A172 (cell line): ENCODE results near the gene PGP. TPM values are rescaled to one million over a fixed set of nuclear protein-coding genes. Genes with fewer than 3 reads are reported as not detected.
A peak's percentile ranks its signal among the peaks of the same experiment; 100 is the strongest.
"Not testable (repeated sequence)": the region's sequence is repeated elsewhere in the genome, so short reads cannot be mapped to it uniquely, and the experiment has no call there.

Source experiments
- DNase-seq: peaks from one replicate; pipeline ENCODE4 v3.0.0-alpha.2; 2015; ENCODE audit warnings: low spot score
- total RNA-seq: library from RNA; depleted of rRNA; stranded (reverse); fragments of >200 nt; shearing (Covaris generic); gene quantifications from 2 replicates; pipeline ENCODE4 v1.2.3, GENCODE V29; 2014

Gene PGP
- total RNA-seq, 1 experiment from 2014 or later = 35.4 TPM

GRCh38 chr16:2223221-2223941 lies 8.7 kb upstream of the PGP start, which contains the start of gene E4F1:
E4F1 (plus strand) TSS chr16:2223591; CDS start chr16:2223614, 23 bp downstream.
- DNase-seq = peak; percentile 98

- DNase-seq = no peak
These were observed 1.7 kb upstream of the PGP start for GRCh38 chr16:2216330-2216729.

GRCh38 chr16:2213817-2214718 lies 572 bp downstream of the PGP start:
- no peak for DNase-seq

- no peak for DNase-seq
These were observed 2.0 kb downstream of the PGP start for GRCh38 chr16:2212362-2213324.

- DNase-seq = no peak
These were observed 2.7 kb downstream of the PGP start for GRCh38 chr16:2211923-2212347.

GRCh38 chr16:2210386-2211365 lies 4.0 kb downstream of the PGP start, which contains the start of gene BRICD5:
BRICD5 (minus strand) TSS chr16:2210863; CDS start chr16:2210833, 30 bp downstream.
- DNase-seq = no peak

- no peak for DNase-seq
These were observed 4.7 kb downstream of the PGP start for GRCh38 chr16:2210009-2210332.

GRCh38 chr16:2209258-2210008 lies 5.2 kb downstream of the PGP start:
- DNase-seq = no peak

GRCh38 chr16:2208772-2209171 lies 5.9 kb downstream of the PGP start:
- DNase-seq = no peak

- DNase-seq = no peak
These were observed 6.3 kb downstream of the PGP start for GRCh38 chr16:2208308-2208707.

- no peak for DNase-seq
These were observed 6.8 kb downstream of the PGP start for GRCh38 chr16:2207872-2208271.

GRCh38 chr16:2206780-2207433 lies 7.7 kb downstream of the PGP start:
- DNase-seq = no peak

GRCh38 chr16:2206420-2206779 lies 8.2 kb downstream of the PGP start:
- DNase-seq = no peak

GRCh38 chr16:2205967-2206313 lies 8.7 kb downstream of the PGP start:
- DNase-seq = no peak

- peak; percentile 75 for DNase-seq
These were observed 9.3 kb downstream of the PGP start, which contains the start of gene MLST8 for GRCh38 chr16:2205104-2205966. MLST8 (plus strand) TSS chr16:2205454; CDS start chr16:2206086, 632 bp downstream.

GRCh38 chr16:2204416-2205103 lies 10.1 kb downstream of the PGP start:
- no peak for DNase-seq

- not testable (repeated sequence) for DNase-seq
These were observed 11.4 kb downstream of the PGP start for GRCh38 chr16:2203119-2203688.
